Panc1 (cell line): ENCODE data around the gene UGT1A9. TPM values are rescaled to one million over a fixed set of nuclear protein-coding genes. Genes with fewer than 3 reads are reported as not detected.

Experiments used
- ATAC-seq: fragments of 200-7000 bp; cut with Tn5 transposase; 2 replicates; pipeline ENCODE4 v1.9.1; 2020; ENCODE audit warnings: mild to moderate bottlenecking, moderate library complexity
- BruUV-seq: library from RNA; stranded (reverse); fragments of 400-500 nt; replicated peaks from 2 replicates; lab custom pipeline; 2021; lab: Mats Ljungman, UMichigan
- CTCF ChIA-PET: fragments of 300-600 bp; sonication (Branson Sonifier 250); formaldehyde crosslinking; loops from one replicate; lab custom pipeline; 2022; ENCODE audit warnings: antibody characterized with exemption; lab: Charles Lee
- POLR2A ChIA-PET: fragments of 300-600 bp; sonication (Branson Sonifier 250); formaldehyde crosslinking; loops from one replicate; lab custom pipeline; 2022; ENCODE audit warnings: antibody characterized with exemption; lab: Charles Lee
- DNase-seq: peaks from one replicate; pipeline ENCODE4 v3.0.0-alpha.2; 2010; ENCODE audit warnings: low read depth, low spot score
- H3K27ac ChIP-seq: 2 replicates; pipeline ENCODE4 v1.5.1; 2011; ENCODE audit warnings: mild to moderate bottlenecking, low read length, inconsistent platforms
- H3K27me3 ChIP-seq: fragments of 200-500 bp; sonication (Bioruptor generic); 2 replicates; pipeline ENCODE4 v1.6.0; 2014; ENCODE audit warnings: low read length, inconsistent platforms; ENCODE audit not compliant: control insufficient read depth, insufficient read depth
- H3K36me3 ChIP-seq: fragments of 200-500 bp; sonication (Bioruptor generic); 2 replicates; pipeline ENCODE4 v1.5.1; 2014; ENCODE audit warnings: inconsistent platforms, mild to moderate bottlenecking, low read length, moderate library complexity; ENCODE audit not compliant: control insufficient read depth, insufficient read depth
- H3K4me1 ChIP-seq: 2 replicates; pipeline ENCODE4 v1.5.1; 2011; ENCODE audit warnings: inconsistent platforms, mild to moderate bottlenecking, low read length, moderate library complexity; ENCODE audit not compliant: control insufficient read depth, insufficient read depth
- H3K4me3 ChIP-seq, 2 experiments: 2 replicates each; pipeline ENCODE4 v1.5.1; 2011 to 2012; ENCODE audit warnings: low read depth in 2 of 2, low read length in 2 of 2, mild to moderate bottlenecking in 2 of 2, inconsistent platforms in 1 of 2, moderate library complexity in 1 of 2
- H3K9me3 ChIP-seq: fragments of 200-500 bp; sonication (Bioruptor generic); 2 replicates; pipeline ENCODE4 v1.5.1; 2014; ENCODE audit warnings: low read depth, mild to moderate bottlenecking, inconsistent platforms, low read length, moderate library complexity; ENCODE audit not compliant: control insufficient read depth, insufficient read depth
- POLR2AphosphoS5 ChIP-seq: IDR thresholded peaks from 2 replicates; pipeline ENCODE4 v1.6.1; 2012; ENCODE audit warnings: mild to moderate bottlenecking, low read depth, low read length, moderate library complexity
- SIN3A ChIP-seq: IDR thresholded peaks from 2 replicates; pipeline ENCODE4 v1.6.1; 2012; ENCODE audit warnings: low read depth, mild to moderate bottlenecking, low read length, moderate library complexity, borderline replicate concordance; ENCODE audit not compliant: insufficient read depth
- TCF7L2 ChIP-seq: IDR thresholded peaks from 2 replicates; pipeline ENCODE4 v1.6.1; 2011; ENCODE audit warnings: mild to moderate bottlenecking, low read depth, low read length, inconsistent platforms
- in situ Hi-C: cut with HindIII; loops from 2 replicates; pipeline ENCODE4 v1.10.0; 2016; ENCODE audit warnings: low sequenced_read_pairs, low pct_unique_long_range_greater_than_20kb
- intact Hi-C: fragments of 100-400 bp; cut with micrococcal nuclease; formaldehyde crosslinking; loops from one replicate; pipeline ENCODE4 v1.10.0; 2022; ENCODE audit not compliant: unreplicated experiment
- total RNA-seq: library from RNA; stranded (reverse); gene quantifications from one replicate; pipeline ENCODE4 v1.2.1, GENCODE V29; 2021; ENCODE audit not compliant: unreplicated experiment
- TF ChIP-seq, protein P1 (sequence below), 2 experiments: IDR thresholded peaks; 2 replicates each; pipeline ENCODE4 v1.6.1; 2011 to 2012; ENCODE audit warnings: low read depth in 2 of 2, control low read depth in 1 of 2, low read length in 1 of 2, mild to moderate bottlenecking in 1 of 2, moderate library complexity in 1 of 2; ENCODE audit not compliant: insufficient read depth in 1 of 2
- TF ChIP-seq, protein P2 (sequence below): fragments of 450-650 bp; IDR thresholded peaks from 2 replicates; pipeline ENCODE4 v1.5.1; 2017; ENCODE audit warnings: mild to moderate bottlenecking

Gene UGT1A9
- total RNA-seq, 1 experiment from 2014 or later = not detected

DNA sequence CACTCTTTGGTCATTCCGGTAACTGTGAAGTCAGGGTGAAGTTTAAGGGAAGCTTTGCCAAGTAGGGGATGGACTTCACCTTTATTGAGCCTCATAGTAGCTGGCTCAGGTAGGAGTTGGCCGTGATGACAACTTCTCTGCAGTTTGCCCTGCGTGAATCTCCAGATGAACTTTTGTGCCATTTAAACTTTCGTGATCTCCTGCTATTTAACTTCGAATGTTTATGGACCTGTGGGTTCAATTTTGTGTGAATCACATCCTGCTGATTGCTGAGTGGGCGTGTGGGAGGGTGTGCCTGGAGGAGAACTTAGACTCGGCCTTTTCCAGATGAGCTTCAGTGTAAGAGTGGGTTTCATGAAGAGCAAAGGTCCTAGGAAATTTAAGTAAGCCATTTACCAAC is 92.6 kb downstream of the UGT1A9 start:
- TF ChIP-seq POLR2AphosphoS5 (no peak), SIN3A (no peak), TCF7L2 (no peak)
- TF ChIP-seq, protein P1, sequence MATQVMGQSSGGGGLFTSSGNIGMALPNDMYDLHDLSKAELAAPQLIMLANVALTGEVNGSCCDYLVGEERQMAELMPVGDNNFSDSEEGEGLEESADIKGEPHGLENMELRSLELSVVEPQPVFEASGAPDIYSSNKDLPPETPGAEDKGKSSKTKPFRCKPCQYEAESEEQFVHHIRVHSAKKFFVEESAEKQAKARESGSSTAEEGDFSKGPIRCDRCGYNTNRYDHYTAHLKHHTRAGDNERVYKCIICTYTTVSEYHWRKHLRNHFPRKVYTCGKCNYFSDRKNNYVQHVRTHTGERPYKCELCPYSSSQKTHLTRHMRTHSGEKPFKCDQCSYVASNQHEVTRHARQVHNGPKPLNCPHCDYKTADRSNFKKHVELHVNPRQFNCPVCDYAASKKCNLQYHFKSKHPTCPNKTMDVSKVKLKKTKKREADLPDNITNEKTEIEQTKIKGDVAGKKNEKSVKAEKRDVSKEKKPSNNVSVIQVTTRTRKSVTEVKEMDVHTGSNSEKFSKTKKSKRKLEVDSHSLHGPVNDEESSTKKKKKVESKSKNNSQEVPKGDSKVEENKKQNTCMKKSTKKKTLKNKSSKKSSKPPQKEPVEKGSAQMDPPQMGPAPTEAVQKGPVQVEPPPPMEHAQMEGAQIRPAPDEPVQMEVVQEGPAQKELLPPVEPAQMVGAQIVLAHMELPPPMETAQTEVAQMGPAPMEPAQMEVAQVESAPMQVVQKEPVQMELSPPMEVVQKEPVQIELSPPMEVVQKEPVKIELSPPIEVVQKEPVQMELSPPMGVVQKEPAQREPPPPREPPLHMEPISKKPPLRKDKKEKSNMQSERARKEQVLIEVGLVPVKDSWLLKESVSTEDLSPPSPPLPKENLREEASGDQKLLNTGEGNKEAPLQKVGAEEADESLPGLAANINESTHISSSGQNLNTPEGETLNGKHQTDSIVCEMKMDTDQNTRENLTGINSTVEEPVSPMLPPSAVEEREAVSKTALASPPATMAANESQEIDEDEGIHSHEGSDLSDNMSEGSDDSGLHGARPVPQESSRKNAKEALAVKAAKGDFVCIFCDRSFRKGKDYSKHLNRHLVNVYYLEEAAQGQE (IDR thresholded peaks at IDR 0.05; ENCODE audit: insufficient read depth in 1 of 2, low read depth in 2 of 2, low read length in 1 of 2) = no peak
- TF ChIP-seq, protein P2, sequence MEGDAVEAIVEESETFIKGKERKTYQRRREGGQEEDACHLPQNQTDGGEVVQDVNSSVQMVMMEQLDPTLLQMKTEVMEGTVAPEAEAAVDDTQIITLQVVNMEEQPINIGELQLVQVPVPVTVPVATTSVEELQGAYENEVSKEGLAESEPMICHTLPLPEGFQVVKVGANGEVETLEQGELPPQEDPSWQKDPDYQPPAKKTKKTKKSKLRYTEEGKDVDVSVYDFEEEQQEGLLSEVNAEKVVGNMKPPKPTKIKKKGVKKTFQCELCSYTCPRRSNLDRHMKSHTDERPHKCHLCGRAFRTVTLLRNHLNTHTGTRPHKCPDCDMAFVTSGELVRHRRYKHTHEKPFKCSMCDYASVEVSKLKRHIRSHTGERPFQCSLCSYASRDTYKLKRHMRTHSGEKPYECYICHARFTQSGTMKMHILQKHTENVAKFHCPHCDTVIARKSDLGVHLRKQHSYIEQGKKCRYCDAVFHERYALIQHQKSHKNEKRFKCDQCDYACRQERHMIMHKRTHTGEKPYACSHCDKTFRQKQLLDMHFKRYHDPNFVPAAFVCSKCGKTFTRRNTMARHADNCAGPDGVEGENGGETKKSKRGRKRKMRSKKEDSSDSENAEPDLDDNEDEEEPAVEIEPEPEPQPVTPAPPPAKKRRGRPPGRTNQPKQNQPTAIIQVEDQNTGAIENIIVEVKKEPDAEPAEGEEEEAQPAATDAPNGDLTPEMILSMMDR = no peak
- DNase-seq = no peak
- intact Hi-C loops (no loop called here), in situ Hi-C loops (no loop called here)
- ATAC-seq = no peak
- Histone ChIP-seq H3K27me3 (peaks cover 4% of the 10 kb centered on the region; the same call in 1 of the 2 replicates), H3K36me3 (no peaks in the 10 kb centered on the region), H3K4me1 (no peaks in the 10 kb centered on the region), H3K4me3 (no peak overlapping the region), H3K9me3 (no peaks in the 10 kb centered on the region), H3K27ac (no peak overlapping the region)
- BruUV-seq = no TSS peak
- POLR2A ChIA-PET = no interaction called here
- CTCF ChIA-PET = no interaction called here

DNA sequence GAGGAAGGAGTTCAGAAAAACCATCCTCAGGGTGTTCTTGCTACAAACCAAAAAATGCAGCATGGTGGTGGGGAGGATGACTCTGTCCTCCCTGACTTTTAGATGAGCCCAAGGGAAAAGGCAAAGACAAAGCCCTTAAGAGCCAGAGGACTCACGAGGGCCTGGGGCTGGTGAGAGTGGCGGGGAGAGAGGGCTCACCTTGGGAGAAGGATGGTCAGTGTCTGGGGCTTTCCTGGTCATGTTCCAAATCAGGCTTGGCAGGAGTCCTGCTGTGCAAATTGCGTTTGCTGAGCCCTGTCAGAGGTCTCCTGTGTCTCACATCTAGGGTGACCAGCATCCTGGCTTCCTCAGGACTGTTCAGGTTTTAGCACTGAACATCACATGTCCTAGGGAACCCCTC is 93.1 kb downstream of the UGT1A9 start:
- CTCF ChIA-PET = no interaction called here
- intact Hi-C loops (no loop called here), in situ Hi-C loops (no loop called here)
- ATAC-seq (no peak), DNase-seq (no peak)
- Histone ChIP-seq H3K36me3 (no peaks in the 10 kb centered on the region), H3K9me3 (no peaks in the 10 kb centered on the region), H3K27me3 (peaks cover 4% of the 10 kb centered on the region; the same call in 1 of the 2 replicates), H3K4me3 (no peak overlapping the region), H3K4me1 (no peaks in the 10 kb centered on the region), H3K27ac (no peak overlapping the region)
- BruUV-seq = no TSS peak
- TF ChIP-seq, protein P1 (IDR thresholded peaks at IDR 0.05; ENCODE audit: insufficient read depth in 1 of 2, low read depth in 2 of 2, low read length in 1 of 2) = no peak
- TF ChIP-seq TCF7L2 (no peak), POLR2AphosphoS5 (no peak), SIN3A (no peak)
- TF ChIP-seq, protein P2 = no peak
- POLR2A ChIA-PET = no interaction called here
